B cell (primary cell): ENCODE data around the gene PPP2R2C. TPM values are rescaled to one million over a fixed set of nuclear protein-coding genes. Genes with fewer than 3 reads are reported as not detected.

Experiments
- ATAC-seq: fragments of 200-7000 bp; cut with Tn5 transposase; one replicate; pipeline ENCODE4 v1.10.0; 2021; ENCODE audit warnings: low read depth, mild to moderate bottlenecking, moderate number of reproducible peaks, moderate library complexity
- CTCF ChIA-PET: fragments of 350-600 bp; sonication (Branson Sonifier 250); formaldehyde crosslinking; loops from one replicate; lab custom pipeline; 2021; ENCODE audit warnings: antibody characterized with exemption, inconsistent platforms; lab: Charles Lee
- POLR2A ChIA-PET: fragments of 350-600 bp; sonication (Branson Sonifier 250); formaldehyde crosslinking; loops from one replicate; lab custom pipeline; 2021; ENCODE audit warnings: antibody characterized with exemption; lab: Charles Lee
- DNase-seq: peaks from one replicate; pipeline ENCODE4 v3.0.0; 2013
- H2AFZ ChIP-seq: 2 replicates; pipeline ENCODE4 v1.6.1; 2012; ENCODE audit warnings: mild to moderate bottlenecking, low read depth, low read length; ENCODE audit not compliant: insufficient read depth, poor library complexity, severe bottlenecking
- H3K27ac ChIP-seq, 2 donors: 1 replicate in 1 of 2; 2 replicates in 1 of 2; pipeline ENCODE4 v1.5.1; 2012 to 2013; ENCODE audit warnings: low read length in 2 of 2, mild to moderate bottlenecking in 2 of 2, moderate library complexity in 1 of 2
- H3K27me3 ChIP-seq, 4 experiments: fragments of 200-600 bp in 1 of 4; sonication (generic) in 1 of 4; replicated peaks in 1 of 4; 1 replicate in 2 of 4; 2 replicates in 2 of 4; pipeline versions ENCODE4 v1.6.1 to v1.7.0; 2013 to 2016; ENCODE audit warnings: low read length in 3 of 4, mild to moderate bottlenecking in 2 of 4, mixed read lengths in 1 of 4, moderate library complexity in 1 of 4; ENCODE audit not compliant: insufficient read depth in 4 of 4, control insufficient read depth in 3 of 4; ENCODE audit errors: control extremely low read depth in 1 of 4
- H3K36me3 ChIP-seq, 2 experiments: replicated peaks in 1 of 2; 1 replicate in 1 of 2; 2 replicates in 1 of 2; pipeline versions ENCODE4 v1.6.1 to v1.7.1; 2013; ENCODE audit warnings: low read length in 1 of 2; ENCODE audit not compliant: insufficient read depth in 2 of 2, control insufficient read depth in 1 of 2; ENCODE audit errors: control extremely low read depth in 1 of 2, extremely low read depth in 1 of 2
- H3K4me1 ChIP-seq, 2 donors: fragments of 200-600 bp in 1 of 2; sonication (generic) in 1 of 2; 1 replicate in 1 of 2; 2 replicates in 1 of 2; pipeline versions ENCODE4 v1.5.1 to v1.6.1; 2013 to 2017; ENCODE audit warnings: low read length in 2 of 2; ENCODE audit not compliant: control insufficient read depth in 2 of 2, insufficient read depth in 2 of 2
- H3K4me2 ChIP-seq: replicated peaks from 2 replicates; pipeline ENCODE3; 2012; ENCODE audit warnings: mild to moderate bottlenecking, low read depth, low read length; ENCODE audit not compliant: poor library complexity, severe bottlenecking
- H3K4me3 ChIP-seq, 5 experiments: fragments of 200-600 bp in 1 of 5; sonication (generic) in 1 of 5; 1 replicate in 3 of 5; 2 replicates in 2 of 5; pipeline versions ENCODE4 v1.5.1 to v1.7.0; 2011 to 2016; ENCODE audit warnings: low read length in 4 of 5, mild to moderate bottlenecking in 4 of 5, low read depth in 2 of 5, control low read depth in 1 of 5, moderate library complexity in 1 of 5; ENCODE audit not compliant: insufficient read depth in 1 of 5; ENCODE audit errors: control extremely low read depth in 1 of 5, extremely low read depth in 1 of 5
- H3K79me2 ChIP-seq: fragments of 200-600 bp; sonication (generic); one replicate; pipeline ENCODE4 v1.6.0; 2016; ENCODE audit warnings: low read length; ENCODE audit not compliant: control insufficient read depth, insufficient read depth
- H3K9ac ChIP-seq: fragments of 200-600 bp; sonication (generic); 2 replicates; pipeline ENCODE4 v1.6.1; 2017; ENCODE audit warnings: mild to moderate bottlenecking, low read length, moderate library complexity
- H3K9me3 ChIP-seq, 3 donors: one replicate each; pipeline versions ENCODE4 v1.6.1 to v1.7.1; 2013; ENCODE audit warnings: low read length in 2 of 3; ENCODE audit not compliant: control insufficient read depth in 2 of 3, insufficient read depth in 1 of 3; ENCODE audit errors: control extremely low read depth in 1 of 3
- H4K20me1 ChIP-seq: 2 replicates; pipeline ENCODE4 v1.6.0; 2012; ENCODE audit warnings: mild to moderate bottlenecking, low read length; ENCODE audit not compliant: insufficient read depth, control insufficient read depth, poor library complexity, severe bottlenecking
- H3K27ac Mint-ChIP-seq: one replicate; pipeline ENCODE4 v1.8.0; 2021; ENCODE audit warnings: mixed read lengths
- H3K27me3 Mint-ChIP-seq: one replicate; pipeline ENCODE4 v1.8.0; 2021; ENCODE audit warnings: mixed read lengths
- H3K4me1 Mint-ChIP-seq: one replicate; pipeline ENCODE4 v1.8.0; 2021; ENCODE audit warnings: mixed read lengths
- H3K4me3 Mint-ChIP-seq: one replicate; pipeline ENCODE4 v1.8.0; 2021; ENCODE audit warnings: mixed read lengths
- H3K9me3 Mint-ChIP-seq: one replicate; pipeline ENCODE4 v1.8.0; 2022; ENCODE audit warnings: mixed read lengths; ENCODE audit not compliant: insufficient read depth
- CTCF ChIP-seq: fragments of 200-600 bp; IDR thresholded peaks from one replicate; pipeline ENCODE4 v1.8.0; 2022; ENCODE audit warnings: antibody characterized with exemption, mild to moderate bottlenecking
- EZH2 ChIP-seq: IDR thresholded peaks from 2 replicates; pipeline ENCODE4 v1.6.1; 2012; ENCODE audit warnings: borderline replicate concordance, low read depth, mild to moderate bottlenecking, moderate library complexity, low read length; ENCODE audit not compliant: insufficient read depth, poor library complexity, severe bottlenecking
- WGBS: methylation state at CpG from one replicate; pipeline ENCODE4 v1.1.5; 2013; ENCODE audit warnings: missing lambda C conversion rate; ENCODE audit not compliant: insufficient coverage; 5-methylcytosine and 5-hydroxymethylcytosine counted together
- intact Hi-C: fragments of 100-400 bp; cut with micrococcal nuclease; formaldehyde crosslinking; loops from one replicate; pipeline ENCODE4 v1.10.0; 2022
- polyA plus RNA-seq: library from polyadenylated mRNA; depleted of rRNA; stranded (reverse); fragments of >200 nt; gene quantifications from 2 replicates; pipeline ENCODE4 v1.2.3, GENCODE V29; 2012
- total RNA-seq, 2 donors: library from RNA; stranded (reverse); fragments of 120-200 nt in 1 of 2; gene quantifications; 1 replicate in 1 of 2; 2 replicates in 1 of 2; pipeline versions ENCODE4 v1.2.3 to v1.2.4, GENCODE V29; 2013 to 2022

Gene PPP2R2C
- total and polyA plus RNA-seq, 2 donors (not counting 1 experiment from before 2014, with no cell fraction given), result not detected

DNA sequence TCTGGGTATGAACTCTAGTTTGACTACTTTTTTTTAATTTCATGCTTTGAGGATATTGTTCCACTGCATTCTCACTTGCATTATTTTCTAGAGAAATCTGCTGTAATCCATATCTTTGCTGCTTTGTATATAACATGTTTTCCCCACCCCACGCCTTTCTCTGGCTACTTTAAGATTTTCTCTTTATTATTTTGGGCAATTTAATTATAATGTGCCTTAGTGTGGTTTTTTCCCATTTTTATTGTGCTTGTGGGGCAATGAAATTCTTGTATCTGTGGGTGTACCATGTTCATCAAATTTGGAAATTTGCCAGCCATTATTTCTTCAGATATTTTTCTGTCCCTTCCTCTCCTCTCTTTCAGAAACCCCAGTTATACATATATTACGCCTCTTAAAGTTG, 15.1 kb upstream of the PPP2R2C start:
- no CpG with 5 or more reads among the region's 2 CpGs for WGBS
- Histone ChIP-seq H2AFZ (no peak overlapping the region), H3K9me3 (peaks cover 0 to 20% (median 10%) of the 10 kb centered on the region in 3 donors), H3K36me3 (no peaks in the 10 kb centered on the region), H3K27me3 (no peaks in the 10 kb centered on the region), H3K4me2 (no peak overlapping the region), H3K9ac (no peak overlapping the region), H3K4me3 (no peak overlapping the region), H4K20me1 (no peaks in the 10 kb centered on the region), H3K27ac (no peak overlapping the region), H3K4me1 (no peaks in the 10 kb centered on the region), H3K79me2 (no peaks in the 10 kb centered on the region)
- Mint-ChIP-seq H3K4me1 (no peaks in the 10 kb centered on the region), H3K4me3 (no peak overlapping the region), H3K9me3 (peaks cover 6% of the 10 kb centered on the region), H3K27me3 (peaks cover 16% of the 10 kb centered on the region), H3K27ac (no peak overlapping the region)
- ATAC-seq, result no peak
- no peak for DNase-seq
- TF ChIP-seq CTCF, result no peak
- TF ChIP-seq EZH2, result no peak
- intact Hi-C loops, result no loop called here
- CTCF ChIA-PET, result no interaction called here
- POLR2A ChIA-PET, result no interaction called here

DNA sequence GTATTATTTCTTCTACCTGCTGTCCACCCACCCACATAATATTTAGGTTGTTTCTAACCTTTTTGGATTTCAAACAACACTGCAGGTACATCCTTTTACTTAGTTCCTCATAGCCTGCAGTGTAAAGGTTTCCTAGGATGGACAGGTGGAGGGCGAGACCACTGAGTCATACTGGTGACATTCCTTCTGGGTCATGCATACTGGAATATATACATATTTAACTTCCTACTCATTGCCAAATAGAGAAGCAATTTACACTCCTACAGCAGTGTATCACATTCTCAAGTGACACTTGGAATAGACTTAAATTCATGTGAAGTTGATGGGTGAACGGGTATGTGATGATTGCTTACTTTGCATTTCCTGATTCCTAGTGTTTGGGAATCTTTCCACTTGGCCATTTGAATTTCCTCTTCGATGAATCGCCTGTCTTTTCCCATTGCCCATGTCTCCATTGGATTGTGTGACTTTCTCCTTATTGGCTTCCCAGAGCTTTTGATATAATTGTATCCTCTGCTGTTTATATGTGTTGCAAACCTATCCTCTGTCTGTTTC, 8.2 kb upstream of the PPP2R2C start:
- H3K4me3 ChIP-seq, result no peak overlapping the region
- 60% methylated on average over 2 of the region's 4 CpGs for WGBS
- H3K9me3 Mint-ChIP-seq, result peaks cover 2% of the 10 kb centered on the region
- peaks cover 27% of the 10 kb centered on the region for H3K27me3 Mint-ChIP-seq
- peaks cover 0 to 2% (median 0%) of the 10 kb centered on the region in 4 experiments for H3K27me3 ChIP-seq
- no peaks in the 10 kb centered on the region for H3K4me1 ChIP-seq
- no peaks in the 10 kb centered on the region for H4K20me1 ChIP-seq
- no peak for TF ChIP-seq EZH2
- TF ChIP-seq CTCF, result no peak
- H2AFZ ChIP-seq, result no peak overlapping the region
- no peaks in the 10 kb centered on the region for H3K36me3 ChIP-seq
- no peak overlapping the region for H3K27ac Mint-ChIP-seq
- peaks cover 0 to 11% (median 5%) of the 10 kb centered on the region in 3 donors for H3K9me3 ChIP-seq
- CTCF ChIA-PET, result no interaction called here
- no peaks in the 10 kb centered on the region for H3K4me1 Mint-ChIP-seq
- ATAC-seq, result no peak
- no peak overlapping the region for H3K4me2 ChIP-seq
- no peaks in the 10 kb centered on the region for H3K79me2 ChIP-seq
- H3K9ac ChIP-seq, result no peak overlapping the region
- DNase-seq, result no peak
- H3K27ac ChIP-seq, result no peak overlapping the region
- POLR2A ChIA-PET, result no interaction called here
- intact Hi-C loops, result no loop called here
- H3K4me3 Mint-ChIP-seq, result no peak overlapping the region
